HCT116 (cell line): ENCODE measurements around the gene RPS6KC1. TPM values are rescaled to one million over a fixed set of nuclear protein-coding genes. Genes with fewer than 3 reads are reported as not detected.
"Not testable (repeated sequence)": the region's sequence is repeated elsewhere in the genome, so short reads cannot be mapped to it uniquely, and the experiment has no call there.

Experiments used
- ATAC-seq: fragments of 200-7000 bp; cut with Tn5 transposase; 2 replicates; pipeline ENCODE4 v1.9.1; 2020; ENCODE audit warnings: mild to moderate bottlenecking, moderate library complexity
- BruUV-seq: library from RNA; stranded (reverse); fragments of 400-500 nt; replicated peaks from 2 replicates; lab custom pipeline; 2021; lab: Mats Ljungman, UMichigan
- CTCF ChIA-PET: fragments of 300-600 bp; sonication (Branson Sonifier 250); formaldehyde crosslinking; loops from one replicate; lab custom pipeline; 2021; ENCODE audit warnings: antibody characterized with exemption; lab: Charles Lee
- POLR2A ChIA-PET: fragments of 300-600, 350-600 bp; sonication (Branson Sonifier 250); formaldehyde crosslinking; loops from one replicate; lab custom pipeline; 2021; ENCODE audit warnings: antibody characterized with exemption; lab: Charles Lee
- RAD21 ChIA-PET, 2 experiments: fragments of 300-600 bp; sonication (Branson Sonifier 250); formaldehyde crosslinking; loops; one replicate each; lab custom pipeline; 2023; ENCODE audit warnings: low total read pairs in 2 of 2; ENCODE audit not compliant: uncharacterized antibody in 2 of 2, unreplicated experiment in 2 of 2, low non-redundant PET in 1 of 2; lab: Charles Lee
- DNase-seq: peaks from one replicate; pipeline ENCODE4 v3.0.0-alpha.2; 2010; ENCODE audit warnings: low read depth, low spot score
- H2AFZ ChIP-seq: fragments of 200-600 bp; shearing (Covaris generic), sonication (generic); 2 replicates; pipeline ENCODE4 v1.6.1; 2017; ENCODE audit warnings: low read depth, mixed run types, mixed read lengths, antibody characterized with exemption, low read length; ENCODE audit not compliant: poor library complexity, severe bottlenecking
- H3K27ac ChIP-seq: 2 replicates; pipeline ENCODE4 v1.5.1; 2012; ENCODE audit warnings: low read depth, low read length
- H3K27me3 ChIP-seq: fragments of 200-600 bp; sonication (generic); 2 replicates; pipeline ENCODE4 v1.6.1; 2016; ENCODE audit warnings: mixed run types, low read length, mixed read lengths; ENCODE audit not compliant: insufficient read depth
- H3K36me3 ChIP-seq, 2 experiments: fragments of 200-500 bp in 1 of 2; fragments of 200-600 bp in 1 of 2; sonication (Bioruptor generic) in 1 of 2; sonication (generic) in 1 of 2; 2 replicates each; pipeline versions ENCODE4 v1.5.1 to v1.6.1; 2014 to 2016; ENCODE audit warnings: low read length in 2 of 2, inconsistent platforms in 1 of 2, mixed read lengths in 1 of 2, mixed run types in 1 of 2; ENCODE audit not compliant: insufficient read depth in 2 of 2, control insufficient read depth in 1 of 2
- H3K4me1 ChIP-seq, 2 experiments: fragments of 200-600 bp in 1 of 2; sonication (generic) in 1 of 2; 2 replicates each; pipeline versions ENCODE4 v1.5.1 to v1.6.1; 2012 to 2017; ENCODE audit warnings: low read length in 2 of 2, inconsistent platforms in 1 of 2, mild to moderate bottlenecking in 1 of 2, mixed read lengths in 1 of 2, mixed run types in 1 of 2, moderate library complexity in 1 of 2; ENCODE audit not compliant: insufficient read depth in 2 of 2, control insufficient read depth in 1 of 2
- H3K4me2 ChIP-seq: fragments of 200-600 bp; sonication (generic); 2 replicates; pipeline ENCODE4 v1.6.1; 2017; ENCODE audit warnings: mixed run types, low read length, mixed read lengths
- H3K4me3 ChIP-seq, 2 experiments: fragments of 200-600 bp in 1 of 2; sonication (generic) in 1 of 2; replicated peaks in 1 of 2; 2 replicates each; pipeline ENCODE4 v1.5.1; 2011 to 2016; ENCODE audit warnings: low read length in 2 of 2, control low read depth in 1 of 2, low read depth in 1 of 2, mild to moderate bottlenecking in 1 of 2, mixed read lengths in 1 of 2, mixed run types in 1 of 2
- H3K79me2 ChIP-seq: fragments of 200-600 bp; sonication (generic); 2 replicates; pipeline ENCODE4 v1.6.1; 2017; ENCODE audit warnings: mild to moderate bottlenecking, mixed run types, low read length, moderate library complexity, mixed read lengths; ENCODE audit not compliant: insufficient read depth
- H3K9ac ChIP-seq: fragments of 200-600 bp; sonication (generic); 2 replicates; pipeline ENCODE4 v1.6.1; 2016; ENCODE audit warnings: low read length, mixed read lengths
- H3K9me2 ChIP-seq: fragments of 200-600 bp; sonication (generic), shearing (Covaris generic); 2 replicates; pipeline ENCODE4 v1.6.1; 2017; ENCODE audit warnings: mixed run types, mild to moderate bottlenecking, moderate library complexity; ENCODE audit not compliant: insufficient read depth
- H3K9me3 ChIP-seq, 2 experiments: fragments of 200-500 bp in 1 of 2; fragments of 200-600 bp in 1 of 2; sonication (Bioruptor generic) in 1 of 2; sonication (generic) in 1 of 2; 2 replicates each; pipeline ENCODE4 v1.6.1; 2014 to 2017; ENCODE audit warnings: low read length in 2 of 2, mixed read lengths in 2 of 2, inconsistent platforms in 1 of 2, low read depth in 1 of 2, mild to moderate bottlenecking in 1 of 2, mixed run types in 1 of 2, moderate library complexity in 1 of 2; ENCODE audit not compliant: control insufficient read depth in 1 of 2, insufficient read depth in 1 of 2
- H4K20me1 ChIP-seq: fragments of 200-600 bp; sonication (generic), shearing (Covaris generic); 2 replicates; pipeline ENCODE4 v1.6.1; 2017; ENCODE audit warnings: mixed run types, mild to moderate bottlenecking, moderate library complexity; ENCODE audit not compliant: insufficient read depth
- CBX3 ChIP-seq: IDR thresholded peaks from 2 replicates; pipeline ENCODE4 v1.6.1; 2012; ENCODE audit warnings: low read depth
- JUND ChIP-seq: IDR thresholded peaks from 2 replicates; pipeline ENCODE4 v1.6.1; 2012
- MAX ChIP-seq: IDR thresholded peaks from 2 replicates; pipeline ENCODE4 v1.6.1; 2012
- POLR2AphosphoS5 ChIP-seq: IDR thresholded peaks from 2 replicates; pipeline ENCODE4 v1.6.1; 2011; ENCODE audit warnings: mild to moderate bottlenecking, low read depth, low read length, moderate library complexity
- RAD21 ChIP-seq: IDR thresholded peaks from 2 replicates; pipeline ENCODE4 v1.6.1; 2012; ENCODE audit warnings: low read depth, mild to moderate bottlenecking
- SIN3A ChIP-seq: IDR thresholded peaks from 2 replicates; pipeline ENCODE4 v1.6.1; 2012; ENCODE audit warnings: low read depth
- SP1 ChIP-seq: IDR thresholded peaks from 2 replicates; pipeline ENCODE4 v1.6.1; 2012; ENCODE audit warnings: low read depth
- ZFX ChIP-seq: fragments of 450-650 bp; IDR thresholded peaks from 2 replicates; pipeline ENCODE4 v1.6.1; 2017
- ZNF274 ChIP-seq: fragments of 200-500 bp; sonication (Bioruptor generic); IDR thresholded peaks from 2 replicates; pipeline ENCODE4 v1.6.1; 2014; ENCODE audit warnings: mild to moderate bottlenecking, low read depth, low read length, inconsistent platforms
- intact Hi-C: fragments of 100-400 bp; cut with micrococcal nuclease; formaldehyde crosslinking; loops from 2 replicates; pipeline ENCODE4 v1.10.0; 2022
- total RNA-seq: library from RNA; stranded (reverse); gene quantifications from one replicate; pipeline ENCODE4 v1.2.1, GENCODE V29; 2021; ENCODE audit not compliant: unreplicated experiment

Gene RPS6KC1
- total RNA-seq, 1 experiment from 2014 or later = 15.9 TPM

GRCh38 chr1:213041443-213041842 lies 9.6 kb upstream of the RPS6KC1 start:
- DNase-seq = no peak
- BruUV-seq = no TSS peak
- RAD21 ChIA-PET = no interaction called here

GRCh38 chr1:213045321-213046226 lies 5.5 kb upstream of the RPS6KC1 start:
- intact Hi-C loops, H3K79me2 ChIP-seq, H3K9me2 ChIP-seq, CTCF ChIA-PET, H3K27ac ChIP-seq, H3K27me3 ChIP-seq, ATAC-seq, POLR2A ChIA-PET, BruUV-seq, H3K4me2 ChIP-seq, H3K9me3 ChIP-seq, H3K9ac ChIP-seq, H3K36me3 ChIP-seq, H3K4me3 ChIP-seq, DNase-seq, H4K20me1 ChIP-seq, RAD21 ChIA-PET, H2AFZ ChIP-seq: not testable (repeated sequence)
- peaks cover 4 to 12% of the 10 kb centered on the region in 2 experiments; a peak in 3 of 4 replicates for H3K4me1 ChIP-seq

More at GRCh38 chr1:213041443-213041842, 9.6 kb upstream of the RPS6KC1 start:
- TF ChIP-seq RAD21 (no peak), CBX3 (no peak), MAX (no peak), ZFX (no peak), SP1 (no peak), POLR2AphosphoS5 (no peak), ZNF274 (no peak), SIN3A (no peak), JUND (no peak)
- no peak overlapping the region for H3K4me2 ChIP-seq
- H3K36me3 ChIP-seq = no peaks in the 10 kb centered on the region
- H3K79me2 ChIP-seq = no peaks in the 10 kb centered on the region
- no peaks in the 10 kb centered on the region for H3K4me1 ChIP-seq
- H3K27ac ChIP-seq = no peak overlapping the region
- no peaks in the 10 kb centered on the region for H3K9me2 ChIP-seq
- H3K4me3 ChIP-seq = no peak overlapping the region
- H2AFZ ChIP-seq = no peak overlapping the region
- no peaks in the 10 kb centered on the region for H4K20me1 ChIP-seq
- intact Hi-C loops = no loop called here
- no peaks in the 10 kb centered on the region for H3K9me3 ChIP-seq
- no peak; the same call in 1 of the 2 replicates for ATAC-seq
- no peak overlapping the region for H3K9ac ChIP-seq
- no peaks in the 10 kb centered on the region for H3K27me3 ChIP-seq
- ChIA-PET POLR2A (no interaction called here), CTCF (no interaction called here)
